Ectodermal cell (in vitro differentiated cells): ENCODE measurements around the gene TRMU.

Experiments used
- H3K27ac ChIP-seq: 2 replicates; pipeline ENCODE4 v1.7.0; 2013; ENCODE audit warnings: mild to moderate bottlenecking, low read depth, low read length; ENCODE audit not compliant: insufficient read depth, poor library complexity, severe bottlenecking
- H3K27me3 ChIP-seq: 2 replicates; pipeline ENCODE4 v1.7.0; 2013; ENCODE audit warnings: mild to moderate bottlenecking, low read length; ENCODE audit not compliant: insufficient read depth, control insufficient read depth, poor library complexity, severe bottlenecking
- H3K36me3 ChIP-seq: one replicate; pipeline ENCODE4 v1.7.0; 2013; ENCODE audit warnings: low read length; ENCODE audit not compliant: control insufficient read depth, insufficient read depth
- H3K4me1 ChIP-seq: one replicate; pipeline ENCODE4 v1.7.0; 2013; ENCODE audit warnings: low read length; ENCODE audit not compliant: control insufficient read depth, insufficient read depth
- H3K4me3 ChIP-seq: 2 replicates; pipeline ENCODE4 v1.7.0; 2013; ENCODE audit warnings: low read depth, low read length, control low read depth; ENCODE audit not compliant: insufficient read depth
- H3K9me3 ChIP-seq: 2 replicates; pipeline ENCODE4 v1.7.0; 2013; ENCODE audit warnings: mild to moderate bottlenecking, low read length, moderate library complexity; ENCODE audit not compliant: control insufficient read depth
- WGBS, 2 experiments: methylation state at CpG; one replicate each; pipeline ENCODE4 v1.1.7; 2013; ENCODE audit warnings: missing lambda C conversion rate in 2 of 2; 5-methylcytosine and 5-hydroxymethylcytosine counted together

The TRMU gene

DNA sequence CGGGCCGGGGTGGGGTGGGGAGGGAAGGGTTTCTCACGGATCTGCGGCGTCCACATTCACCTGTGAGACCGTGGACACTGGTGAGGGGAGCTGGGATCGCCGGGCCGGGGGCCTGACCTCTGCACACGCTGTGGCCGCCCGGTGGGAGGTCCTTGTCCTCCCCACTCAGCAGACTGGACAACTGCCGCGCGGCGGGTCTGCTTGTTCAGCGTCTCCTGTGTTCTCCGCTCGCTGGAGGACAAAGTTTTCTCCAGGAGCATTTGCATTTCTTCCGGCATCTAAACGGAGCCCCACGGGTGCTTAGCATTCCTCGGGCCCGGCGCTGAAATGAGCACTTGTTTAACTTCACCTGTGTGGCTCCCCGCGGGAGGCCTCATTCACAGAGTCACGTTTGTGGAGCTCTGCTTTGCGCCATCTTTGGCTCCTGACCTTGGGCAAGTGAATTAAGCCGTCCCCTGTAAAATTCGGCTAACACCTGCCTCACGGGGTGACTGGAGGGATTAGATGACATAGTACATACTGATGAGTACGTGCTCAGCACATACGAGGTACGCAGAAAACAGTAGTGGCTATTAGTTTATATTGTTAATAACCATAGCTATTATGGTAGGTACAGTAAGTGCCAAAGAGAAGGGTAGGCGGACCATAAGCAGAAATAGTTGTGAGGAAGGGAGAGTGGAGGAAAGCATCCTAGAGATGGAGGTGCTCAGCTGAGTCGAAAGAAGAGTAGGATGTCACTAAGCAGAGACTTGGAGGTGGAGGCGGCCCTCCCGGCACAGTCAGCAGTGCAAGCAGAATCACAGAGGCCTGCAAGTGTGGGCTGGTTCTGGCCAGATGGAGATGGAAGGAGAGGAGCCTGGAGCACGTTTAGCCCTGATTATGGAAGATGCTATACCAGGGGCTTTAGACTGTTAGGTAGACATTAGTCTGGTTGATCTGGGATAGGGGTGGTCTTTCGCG lies 885 bp downstream of the TRMU start:
- H3K36me3 ChIP-seq, result peaks cover 5% of the 10 kb centered on the region
- H3K27ac ChIP-seq, result no peak overlapping the region
- H3K9me3 ChIP-seq, result no peaks in the 10 kb centered on the region

DNA sequence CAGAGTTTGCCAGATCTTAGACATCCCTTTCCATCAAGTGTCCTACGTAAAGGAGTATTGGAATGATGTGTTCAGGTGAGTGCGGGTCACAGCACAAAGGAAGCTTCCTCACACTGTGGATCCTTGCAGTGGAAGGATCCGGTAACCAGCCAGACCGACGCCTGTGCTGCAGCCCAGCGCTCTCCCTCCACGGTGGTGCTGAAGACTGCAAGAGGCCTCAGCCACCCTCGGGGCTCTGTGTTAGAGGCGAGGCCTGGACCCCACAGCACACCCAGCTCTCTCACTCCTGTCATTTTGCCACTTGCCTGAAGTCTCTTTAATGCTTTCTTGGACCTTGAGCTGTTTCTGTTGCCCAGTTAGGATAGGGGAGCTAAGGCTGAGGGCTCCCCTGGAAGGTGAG lies 2.4 kb downstream of the TRMU start:
- H3K4me1 ChIP-seq, result no peaks in the 10 kb centered on the region
- no peak overlapping the region for H3K27ac ChIP-seq
- 93 to 96% methylated on average over 9 of the region's 9 CpGs for WGBS, 2 experiments
- H3K9me3 ChIP-seq, result no peaks in the 10 kb centered on the region
- no peaks in the 10 kb centered on the region for H3K27me3 ChIP-seq
- H3K4me3 ChIP-seq, result no peak overlapping the region
- peaks cover 5% of the 10 kb centered on the region for H3K36me3 ChIP-seq

More for the DNA sequence above, 885 bp downstream of the TRMU start:
- 13 to 17% methylated on average over 42 of the region's 42 CpGs for WGBS, 2 experiments
- Histone ChIP-seq H3K4me3 (peak overlapping the region; percentile 99), H3K4me1 (no peaks in the 10 kb centered on the region), H3K27me3 (no peaks in the 10 kb centered on the region)

DNA sequence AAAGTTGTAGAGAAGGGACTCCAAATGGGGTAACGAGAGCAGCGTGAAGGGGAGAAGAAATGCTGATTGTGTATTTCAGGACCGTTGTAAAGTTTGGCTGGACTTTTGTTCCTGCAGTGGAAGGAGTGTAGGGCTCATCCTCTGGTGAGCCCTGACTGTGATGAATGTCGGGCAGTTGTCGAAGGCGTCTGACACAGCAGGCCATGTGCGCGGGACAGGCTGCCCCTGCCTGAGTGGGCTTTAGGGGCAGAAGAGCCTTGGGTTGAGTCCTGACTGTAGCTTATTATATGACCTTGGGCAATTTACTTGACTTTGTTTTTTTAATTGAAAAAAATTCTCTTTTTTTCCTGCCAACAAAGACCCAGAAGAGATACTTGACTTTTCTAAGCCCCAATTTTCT lies 3.1 kb downstream of the TRMU start:
- Histone ChIP-seq H3K9me3 (no peaks in the 10 kb centered on the region), H3K27ac (no peak overlapping the region), H3K4me1 (no peaks in the 10 kb centered on the region), H3K4me3 (no peak overlapping the region), H3K36me3 (peaks cover 9% of the 10 kb centered on the region), H3K27me3 (no peaks in the 10 kb centered on the region)
- 97 to 99% methylated on average over 8 of the region's 8 CpGs for WGBS, 2 experiments

DNA sequence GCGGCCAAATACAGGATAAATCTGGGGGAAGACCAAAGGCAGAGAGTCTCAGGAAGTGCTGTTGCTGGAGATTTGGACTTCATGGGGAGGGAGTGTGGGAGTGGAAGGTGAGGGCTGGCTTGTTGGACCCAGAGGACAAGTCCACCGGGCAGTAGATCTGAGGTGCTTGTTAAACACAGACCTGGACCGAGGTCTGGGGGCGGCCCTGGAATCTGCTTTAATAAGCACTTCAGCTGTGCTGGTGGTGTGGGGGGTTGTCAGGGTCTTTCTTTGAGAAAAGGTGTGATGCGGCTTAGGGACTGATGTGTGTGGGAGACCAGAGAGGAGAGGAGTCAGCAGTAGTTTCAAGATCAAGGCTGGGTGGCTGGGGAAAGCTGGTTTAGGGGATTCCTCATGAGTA lies 4.4 kb downstream of the TRMU start:
- Histone ChIP-seq H3K4me1 (no peaks in the 10 kb centered on the region), H3K27me3 (no peaks in the 10 kb centered on the region), H3K4me3 (no peak overlapping the region), H3K27ac (no peak overlapping the region), H3K9me3 (no peaks in the 10 kb centered on the region), H3K36me3 (peaks cover 19% of the 10 kb centered on the region)
- WGBS, 2 experiments, result 95 to 98% methylated on average over 5 of the region's 5 CpGs

DNA sequence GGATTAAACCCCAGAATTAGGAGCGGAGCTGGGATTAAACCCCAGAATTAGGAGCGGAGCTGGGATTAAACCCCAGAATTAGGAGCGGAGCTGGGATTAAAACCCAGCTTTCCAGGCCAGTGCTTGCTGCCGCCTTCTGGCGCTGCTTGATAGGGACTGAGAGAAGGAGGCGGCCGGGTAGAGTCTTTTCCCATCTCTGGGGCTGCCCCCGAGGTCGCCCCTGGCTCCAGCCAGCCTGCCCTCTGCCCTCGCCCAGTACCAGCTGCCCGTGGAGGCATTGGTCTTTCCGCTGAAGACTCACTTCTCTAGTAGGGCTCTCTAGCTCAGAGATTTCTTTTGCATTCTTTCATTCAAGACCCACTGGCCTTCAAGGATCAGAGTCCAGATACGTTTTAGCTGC lies 5.2 kb downstream of the TRMU start:
- WGBS, 2 experiments, result 93 to 96% methylated on average over 13 of the region's 13 CpGs
- no peaks in the 10 kb centered on the region for H3K9me3 ChIP-seq
- no peaks in the 10 kb centered on the region for H3K4me1 ChIP-seq
- H3K27me3 ChIP-seq, result no peaks in the 10 kb centered on the region
- H3K4me3 ChIP-seq, result no peak overlapping the region
- peaks cover 21% of the 10 kb centered on the region for H3K36me3 ChIP-seq
- H3K27ac ChIP-seq, result no peak overlapping the region

DNA sequence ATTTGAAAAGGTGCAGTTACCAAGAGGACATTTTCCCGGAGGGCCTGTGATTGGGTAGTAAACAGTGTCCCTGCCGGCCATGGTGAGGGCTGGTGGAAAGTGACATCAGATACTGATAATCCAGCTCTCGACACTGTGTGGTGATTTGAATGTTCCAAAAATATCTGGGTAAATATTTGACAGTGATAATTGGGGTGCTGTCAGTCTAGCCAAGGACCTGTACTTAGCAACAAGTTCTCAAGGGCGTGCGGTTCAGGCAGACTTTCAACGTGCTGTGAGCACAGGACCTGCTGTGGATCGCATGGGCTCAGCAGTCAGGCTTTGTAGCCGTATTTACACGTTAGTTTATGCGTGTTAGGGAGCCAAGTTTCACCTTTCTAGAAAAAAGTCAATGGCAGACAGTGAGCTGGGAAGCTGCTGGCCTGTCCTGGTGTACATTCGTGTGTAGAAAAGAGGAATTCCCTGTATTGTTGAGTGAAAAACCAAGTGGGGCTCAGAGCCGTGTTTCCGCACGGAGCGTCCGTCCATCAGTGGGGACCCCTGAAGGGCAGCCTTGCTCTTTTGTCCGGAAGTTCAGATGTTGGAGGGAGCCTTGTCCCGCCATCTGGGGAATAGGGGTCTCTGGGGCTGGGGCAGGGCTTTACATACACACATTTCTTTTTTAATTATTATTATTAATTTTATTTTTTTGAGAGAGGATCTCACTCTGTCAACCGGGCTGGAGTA lies 11.3 kb downstream of the TRMU start:
- no peaks in the 10 kb centered on the region for H3K9me3 ChIP-seq
- 94 to 96% methylated on average over 18 to 19 of the region's 19 CpGs for WGBS, 2 experiments
- no peak overlapping the region for H3K4me3 ChIP-seq
- peaks cover 30% of the 10 kb centered on the region for H3K36me3 ChIP-seq
- H3K4me1 ChIP-seq, result no peaks in the 10 kb centered on the region
- H3K27ac ChIP-seq, result no peak overlapping the region
- H3K27me3 ChIP-seq, result no peaks in the 10 kb centered on the region

DNA sequence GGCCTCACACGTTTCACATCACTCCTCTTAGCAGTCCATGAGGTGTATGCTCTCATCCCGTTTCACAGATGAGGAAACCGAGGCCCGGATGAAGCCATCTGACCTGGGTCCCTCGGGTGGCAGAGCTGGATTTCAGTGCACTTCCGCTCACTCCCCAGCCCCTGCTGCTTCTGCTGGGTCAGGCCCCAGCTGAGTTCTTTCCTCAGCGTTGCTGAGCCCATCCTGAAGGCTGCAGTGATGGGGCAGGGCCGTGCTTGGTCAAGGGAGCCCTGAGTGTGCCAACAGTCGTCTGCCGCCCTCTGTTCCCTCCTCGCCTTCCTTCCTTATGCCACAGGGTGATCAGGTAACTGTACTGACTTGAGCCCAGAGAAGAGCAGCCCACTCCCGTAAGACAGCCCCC lies 12.1 kb downstream of the TRMU start:
- Histone ChIP-seq H3K27me3 (no peaks in the 10 kb centered on the region), H3K27ac (no peak overlapping the region), H3K4me3 (no peak overlapping the region), H3K36me3 (peaks cover 31% of the 10 kb centered on the region), H3K4me1 (no peaks in the 10 kb centered on the region), H3K9me3 (no peaks in the 10 kb centered on the region)
- 95 to 96% methylated on average over 12 of the region's 12 CpGs for WGBS, 2 experiments

DNA sequence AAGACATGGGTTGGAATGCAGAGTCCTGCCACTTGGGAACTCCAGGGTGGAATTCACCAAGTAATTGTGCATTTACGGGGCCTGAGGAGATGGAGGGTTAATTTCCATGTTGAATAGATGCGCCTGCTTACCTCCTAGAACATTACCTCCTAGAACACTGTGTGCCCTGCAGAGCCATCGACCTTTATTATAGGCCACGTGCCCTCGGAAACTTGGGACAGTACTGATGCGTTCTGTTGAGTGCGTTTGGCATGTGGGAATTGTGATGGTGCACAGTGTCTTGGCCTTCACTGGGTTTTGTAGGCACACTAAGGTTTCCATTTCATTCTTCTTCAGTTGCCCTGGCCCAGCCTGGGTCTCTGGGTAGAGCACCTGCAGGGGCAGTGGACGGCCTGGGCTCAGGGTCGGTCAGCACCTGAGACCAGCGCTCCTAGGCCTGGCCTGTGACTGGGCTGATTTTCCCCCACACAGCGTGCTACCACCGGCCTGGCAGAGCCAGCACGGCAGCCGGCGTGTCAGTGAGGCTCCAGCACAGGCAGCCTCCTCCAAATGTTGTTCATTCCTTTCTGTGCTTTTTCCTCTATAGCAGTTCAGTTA lies 12.7 kb downstream of the TRMU start:
- Histone ChIP-seq H3K36me3 (peaks cover 36% of the 10 kb centered on the region), H3K4me3 (no peak overlapping the region), H3K4me1 (no peaks in the 10 kb centered on the region), H3K9me3 (no peaks in the 10 kb centered on the region), H3K27ac (no peak overlapping the region), H3K27me3 (no peaks in the 10 kb centered on the region)
- WGBS, 2 experiments, result 95 to 96% methylated on average over 15 of the region's 15 CpGs

DNA sequence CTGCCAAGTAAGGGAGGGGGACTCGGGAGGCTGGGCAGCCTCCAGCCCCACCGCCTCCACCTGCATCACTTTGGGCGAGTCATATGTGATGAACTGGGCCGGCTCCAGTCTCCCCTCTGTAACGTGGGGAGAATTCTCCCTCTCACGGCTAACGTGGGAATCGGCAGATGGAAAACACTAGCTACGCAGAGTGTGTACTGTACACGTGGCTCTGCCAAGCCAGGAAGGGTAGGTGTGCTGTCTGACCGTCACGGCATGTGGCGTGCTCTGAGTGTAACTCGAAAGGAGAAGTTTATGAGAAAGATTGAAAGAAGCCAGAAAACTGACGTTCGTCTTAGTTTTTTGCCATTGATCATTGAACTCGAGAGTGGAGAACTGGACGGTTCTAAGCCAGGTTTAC lies 13.7 kb downstream of the TRMU start:
- Histone ChIP-seq H3K27me3 (no peaks in the 10 kb centered on the region), H3K27ac (no peak overlapping the region), H3K9me3 (no peaks in the 10 kb centered on the region), H3K4me3 (no peak overlapping the region), H3K4me1 (no peaks in the 10 kb centered on the region), H3K36me3 (peaks cover 32% of the 10 kb centered on the region)
- WGBS, 2 experiments, result 95 to 96% methylated on average over 18 of the region's 18 CpGs

DNA sequence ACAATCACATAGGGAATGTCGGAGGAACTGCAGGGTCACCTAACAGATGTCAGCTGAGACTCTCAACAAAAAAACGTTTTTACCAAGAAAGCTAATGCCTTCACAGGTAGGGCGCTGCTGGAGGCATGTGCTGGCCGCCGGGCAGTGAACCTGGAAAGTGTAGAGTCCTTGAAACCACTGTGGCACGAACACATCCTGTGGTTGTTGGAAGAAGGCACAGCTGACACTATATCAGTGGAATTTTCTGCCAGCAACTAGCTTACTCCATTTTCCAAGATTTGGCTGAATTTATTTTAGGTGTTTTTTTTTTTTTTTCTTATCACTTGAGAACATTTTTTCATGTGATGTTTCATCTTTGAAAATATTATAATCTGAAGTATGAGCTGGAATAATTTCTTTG lies 14.2 kb downstream of the TRMU start:
- Histone ChIP-seq H3K4me3 (no peak overlapping the region), H3K36me3 (peaks cover 28% of the 10 kb centered on the region), H3K27me3 (no peaks in the 10 kb centered on the region), H3K4me1 (no peaks in the 10 kb centered on the region), H3K9me3 (no peaks in the 10 kb centered on the region), H3K27ac (no peak overlapping the region)
- 87 to 93% methylated on average over 6 of the region's 6 CpGs for WGBS, 2 experiments
